ENCODE measurements around the gene MDFIC2.
"Not testable (repeated sequence)": the region's sequence is repeated elsewhere in the genome, so short reads cannot be mapped to it uniquely, and the experiment has no call there.

The MDFIC2 gene

DNA sequence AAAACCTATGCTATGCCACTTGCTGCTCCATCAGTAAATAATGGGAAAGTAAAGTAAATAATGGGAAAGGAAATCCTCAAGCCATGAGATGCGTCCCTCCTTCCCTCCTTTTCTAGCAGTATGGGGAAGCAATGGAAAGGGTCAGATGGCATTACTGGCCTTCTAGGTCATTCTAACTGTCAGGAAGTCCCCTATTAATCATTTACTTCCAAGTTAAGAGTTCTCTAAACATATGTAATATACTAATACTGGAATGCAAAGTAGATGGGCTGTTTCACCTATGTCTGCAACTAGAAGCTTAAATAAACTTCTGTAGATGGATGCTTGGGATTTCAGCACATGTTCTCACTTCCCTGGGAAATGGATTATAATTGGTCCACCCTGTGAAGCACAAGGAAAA lies 55.9 kb downstream of the MDFIC2 start:
- DNase-seq (ENCODE audit: low spot score), result no peak

DNA sequence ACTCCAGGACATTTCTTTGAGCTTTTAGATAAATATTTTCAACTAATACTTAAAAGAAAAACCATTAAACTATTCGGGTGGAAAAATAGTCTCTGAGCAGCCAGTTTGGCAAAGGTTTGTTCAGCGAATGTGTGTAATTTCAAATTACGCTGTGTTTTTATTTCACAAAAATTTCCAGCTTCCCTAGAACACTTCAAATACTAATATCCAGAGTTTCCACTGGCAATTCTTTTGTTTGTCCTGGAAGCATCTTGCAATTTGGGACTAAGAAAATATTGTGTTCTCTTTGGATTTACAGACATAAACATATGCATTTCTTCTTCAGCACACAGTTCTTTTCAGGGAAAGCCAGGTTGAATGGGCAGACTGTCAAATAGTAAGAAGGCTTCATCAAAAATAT lies 61.9 kb downstream of the MDFIC2 start:
- no peak for DNase-seq (ENCODE audit: low spot score)

DNA sequence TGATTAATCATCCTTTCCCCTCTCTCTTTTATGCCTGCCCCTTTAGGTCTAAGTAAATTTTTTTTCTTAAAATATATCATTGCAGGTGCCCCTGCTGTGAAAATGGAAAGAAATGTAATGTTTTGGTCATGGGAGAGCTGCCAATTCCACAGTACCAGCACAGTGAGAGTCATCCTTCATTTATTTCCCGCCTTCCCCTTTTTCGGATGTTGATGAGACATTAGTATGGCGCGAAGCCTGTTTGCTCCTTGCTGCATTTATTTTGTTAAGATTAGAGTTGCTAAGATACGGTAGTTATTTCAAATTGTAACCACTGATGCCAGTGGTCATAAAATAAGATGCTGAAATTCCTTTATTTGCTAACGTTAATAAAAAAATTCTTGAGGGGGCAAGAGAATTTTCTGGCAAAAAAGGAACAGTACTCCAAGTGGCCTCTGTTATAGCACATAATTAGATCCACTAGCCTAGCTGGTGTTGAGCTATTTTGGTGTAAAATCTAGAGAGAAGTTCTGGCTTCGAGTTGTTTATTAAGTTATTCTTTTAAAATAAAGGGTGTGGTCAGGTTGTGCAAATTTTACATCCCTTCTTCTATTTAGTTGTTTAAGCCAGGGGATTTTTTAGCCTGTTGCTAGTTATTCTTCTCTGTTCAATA lies 62.8 kb downstream of the MDFIC2 start:
- no peak for DNase-seq (ENCODE audit: low spot score)

DNA sequence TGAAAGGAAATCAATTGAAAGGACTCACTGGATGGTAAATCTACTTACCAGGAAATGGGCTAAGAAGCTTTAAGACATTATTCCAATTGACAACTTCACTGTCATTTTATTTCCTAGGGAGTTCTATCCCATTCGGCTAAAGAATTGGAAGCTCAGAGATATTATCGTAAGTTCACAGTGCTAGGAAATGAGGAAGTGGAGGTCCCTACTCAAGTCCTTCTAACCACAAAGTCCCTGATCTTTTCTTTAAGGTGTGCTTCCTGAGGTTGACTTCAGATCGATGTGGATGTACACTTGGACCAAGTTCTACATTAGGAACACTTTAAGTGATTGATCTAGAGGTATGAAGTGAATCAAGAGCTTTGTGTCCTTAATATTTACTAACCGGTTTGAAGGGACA lies 63.6 kb downstream of the MDFIC2 start:
- DNase-seq (ENCODE audit: low spot score), result no peak

DNA sequence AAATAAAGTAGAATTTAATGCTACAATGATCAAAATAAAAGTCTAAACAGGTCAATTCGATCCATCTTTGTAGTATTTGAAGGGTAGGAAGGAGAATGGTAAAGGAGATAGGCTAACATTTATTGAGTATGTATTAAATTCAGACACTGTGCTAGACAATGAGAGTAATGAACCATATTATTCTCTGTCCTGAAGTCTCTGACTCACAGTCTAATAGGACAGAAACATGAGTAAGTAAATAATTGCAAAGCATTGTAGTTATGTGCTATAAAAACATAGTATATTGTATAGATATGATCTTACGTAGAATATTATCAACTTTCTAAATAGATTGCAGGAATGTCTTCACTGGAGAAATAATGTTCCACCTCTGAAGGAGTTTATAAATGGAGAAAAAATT lies 64.5 kb downstream of the MDFIC2 start:
- DNase-seq (ENCODE audit: low spot score), result no peak

DNA sequence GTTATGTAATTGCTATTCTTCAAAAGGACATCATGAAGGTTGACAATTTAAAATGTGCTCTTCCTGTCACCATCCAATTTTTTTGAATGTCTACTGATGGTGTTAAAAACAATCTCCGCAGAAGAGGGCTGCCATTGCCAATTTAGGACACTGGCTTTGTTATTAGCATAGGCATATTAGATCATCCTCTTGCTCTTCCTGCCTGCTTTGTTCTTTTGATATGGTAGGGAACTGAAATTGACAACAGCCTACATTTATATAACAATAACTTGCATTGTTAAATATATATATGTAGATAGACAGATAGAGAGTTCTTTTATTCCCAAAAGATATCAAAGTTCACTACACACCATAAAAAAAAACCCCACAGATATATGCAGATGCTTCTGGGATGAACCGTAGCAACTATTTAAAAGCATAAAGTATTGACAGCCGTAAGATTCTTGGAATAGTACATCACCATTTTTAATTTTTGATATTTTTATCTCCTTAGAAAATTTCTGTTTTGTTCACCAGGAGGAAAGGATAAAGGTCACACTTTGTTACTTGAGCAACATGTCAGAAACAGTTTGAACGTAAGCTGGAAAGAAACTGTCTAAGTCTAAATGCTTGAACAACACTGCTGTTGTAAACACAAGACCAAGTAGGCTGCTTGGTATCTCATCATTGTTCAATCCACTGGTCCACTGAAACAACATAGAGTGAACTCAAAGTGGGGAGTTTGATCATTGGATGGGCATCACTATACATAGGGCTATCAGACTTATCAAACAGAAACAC lies 66.5 kb downstream of the MDFIC2 start:
- DNase-seq (ENCODE audit: low spot score), result no peak

DNA sequence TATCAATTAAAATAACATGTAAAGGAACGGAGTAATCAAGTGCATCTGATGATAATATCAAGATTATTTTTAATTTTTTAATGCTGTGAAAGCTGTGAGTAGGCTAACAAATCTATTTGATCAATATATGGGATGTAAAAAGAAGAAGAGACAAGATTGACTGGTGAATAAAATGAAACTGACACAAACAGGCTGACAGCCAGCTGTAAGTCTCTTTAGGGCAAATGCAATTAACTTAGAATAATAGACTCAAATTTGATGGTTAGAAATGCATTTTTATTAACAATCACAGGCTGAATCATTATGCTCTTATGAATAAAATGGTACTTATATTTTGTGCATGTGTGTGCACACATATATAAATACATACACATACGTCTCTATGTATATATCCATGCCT lies 68.0 kb downstream of the MDFIC2 start:
- no peak for DNase-seq (ENCODE audit: low spot score)

DNA sequence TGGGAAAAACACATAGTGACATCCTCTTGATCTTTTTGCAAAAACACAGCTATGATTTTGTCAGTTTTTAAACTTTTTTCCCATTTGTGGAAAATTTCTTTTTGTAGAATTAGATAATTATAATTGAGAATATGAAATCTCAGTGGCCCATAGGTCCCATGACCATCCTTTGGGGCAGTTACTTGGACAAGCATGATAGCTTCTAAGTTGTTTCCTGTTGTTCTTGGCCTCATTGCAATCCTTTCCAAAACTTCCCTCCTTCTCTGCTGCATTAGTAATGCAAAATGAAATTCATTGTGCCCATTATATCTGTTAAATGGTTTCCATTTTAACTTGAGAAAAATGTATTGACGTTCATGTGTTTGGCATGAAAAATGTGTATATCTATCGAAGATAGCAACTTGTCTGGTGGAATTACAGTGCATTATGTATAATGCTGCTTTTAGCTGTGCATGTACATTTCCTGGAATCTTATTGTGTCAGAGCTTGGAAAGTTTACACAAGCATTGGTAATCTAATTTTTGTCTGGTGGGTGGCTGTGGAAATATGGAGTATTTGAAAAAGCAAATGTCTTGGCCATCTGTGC lies 70.0 kb downstream of the MDFIC2 start:
- DNase-seq (ENCODE audit: low spot score), result no peak

DNA sequence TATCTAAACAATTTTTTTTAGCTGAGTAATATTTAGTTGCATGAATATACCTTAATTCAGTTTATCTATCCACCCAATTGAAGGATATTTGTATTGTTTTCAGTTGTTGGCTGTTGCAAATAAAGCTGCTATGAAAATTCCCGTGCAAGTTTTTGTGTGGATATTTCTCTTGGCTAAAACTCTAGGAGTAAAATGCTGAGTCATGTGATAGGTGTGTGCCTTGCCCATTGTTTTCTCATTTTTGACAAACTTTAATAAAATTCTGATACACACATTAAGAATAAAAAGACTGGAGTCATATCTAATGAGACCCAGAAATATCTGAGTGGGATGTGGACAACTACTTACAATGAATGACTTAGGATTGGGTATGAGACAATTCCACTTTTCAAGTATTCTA lies 78.6 kb downstream of the MDFIC2 start:
- no peak for DNase-seq (ENCODE audit: low spot score)

DNA sequence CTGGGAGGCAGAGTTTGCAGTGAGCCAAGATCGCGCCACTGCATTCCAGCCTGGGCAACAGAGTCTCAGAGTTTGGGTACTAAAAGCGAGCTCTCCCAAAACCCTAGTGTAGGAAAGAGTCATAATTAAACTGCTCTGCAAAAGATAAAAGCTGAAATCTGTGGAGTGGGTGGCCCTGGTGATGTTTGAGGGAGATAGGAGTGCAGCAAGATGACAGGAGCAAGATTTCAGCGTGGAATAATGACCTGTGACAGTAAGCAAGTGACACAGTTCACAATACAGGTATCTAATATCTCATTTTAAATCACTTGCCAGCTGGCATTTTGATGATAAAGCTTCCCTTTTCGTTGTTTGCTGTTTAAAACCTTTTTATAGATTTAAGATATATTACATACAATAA lies 79.3 kb downstream of the MDFIC2 start:
- DNase-seq (ENCODE audit: low spot score), result no peak

DNA sequence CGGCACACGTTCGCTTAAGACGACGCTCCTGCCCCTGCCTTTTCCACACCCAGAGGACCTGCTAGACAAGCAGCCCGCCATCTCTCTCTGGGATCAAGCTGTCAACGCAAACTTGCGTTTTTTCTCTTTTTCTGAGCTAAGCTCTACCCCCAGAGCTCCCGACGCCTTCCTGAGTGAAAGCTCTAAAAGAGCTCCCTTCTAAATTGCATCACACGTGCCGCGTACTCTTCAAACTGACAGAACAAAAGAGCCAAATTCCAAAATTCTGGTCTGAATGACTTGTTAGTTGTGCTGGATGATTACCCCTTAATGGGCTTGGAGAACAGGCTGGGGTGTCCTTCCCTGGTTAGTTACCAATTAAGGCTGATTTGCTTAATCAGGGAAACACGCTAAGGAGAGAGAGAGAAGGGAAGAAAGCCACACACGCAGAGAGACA lies 81.2 kb downstream of the MDFIC2 start:
- no peak for DNase-seq (ENCODE audit: low spot score)

DNA sequence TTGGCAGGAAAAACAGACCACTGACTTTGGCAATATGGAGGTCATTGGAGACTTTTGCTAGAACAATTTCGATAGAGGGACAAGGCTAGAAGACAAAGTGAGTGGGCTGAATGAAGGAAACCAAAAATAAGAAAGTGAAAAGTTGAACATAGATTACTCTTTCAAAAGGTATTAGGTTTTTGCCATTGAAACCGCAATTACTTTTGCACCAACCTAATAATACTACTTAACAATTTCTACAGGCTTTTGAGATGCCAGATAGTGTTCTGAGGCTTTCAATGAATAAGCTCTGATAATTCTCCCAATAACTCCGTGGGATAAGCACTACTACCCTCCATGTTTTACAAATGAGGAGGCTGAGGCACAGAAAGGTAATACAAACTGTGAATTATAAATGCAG lies 85.0 kb downstream of the MDFIC2 start:
- DNase-seq (ENCODE audit: low spot score), result no peak

DNA sequence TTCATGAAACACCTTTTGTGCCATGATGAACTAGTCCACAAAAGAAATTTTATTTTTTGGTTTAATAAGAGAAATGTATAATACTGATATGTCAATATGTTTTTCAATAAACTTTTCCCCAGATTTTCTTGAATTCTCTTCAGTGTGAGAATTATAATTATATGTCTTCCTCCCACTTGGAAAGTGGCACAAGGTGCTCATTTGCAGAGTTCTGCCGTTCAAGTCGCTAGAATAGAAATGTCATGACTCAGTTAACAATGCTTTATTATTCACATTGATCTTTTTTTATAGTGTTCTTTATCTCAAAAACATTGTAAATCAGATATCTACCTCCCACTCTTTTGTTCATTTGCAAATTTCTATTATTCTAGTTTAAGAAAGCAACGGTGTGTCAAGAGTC lies 87.3 kb downstream of the MDFIC2 start:
- no peak for DNase-seq (ENCODE audit: low spot score)

DNA sequence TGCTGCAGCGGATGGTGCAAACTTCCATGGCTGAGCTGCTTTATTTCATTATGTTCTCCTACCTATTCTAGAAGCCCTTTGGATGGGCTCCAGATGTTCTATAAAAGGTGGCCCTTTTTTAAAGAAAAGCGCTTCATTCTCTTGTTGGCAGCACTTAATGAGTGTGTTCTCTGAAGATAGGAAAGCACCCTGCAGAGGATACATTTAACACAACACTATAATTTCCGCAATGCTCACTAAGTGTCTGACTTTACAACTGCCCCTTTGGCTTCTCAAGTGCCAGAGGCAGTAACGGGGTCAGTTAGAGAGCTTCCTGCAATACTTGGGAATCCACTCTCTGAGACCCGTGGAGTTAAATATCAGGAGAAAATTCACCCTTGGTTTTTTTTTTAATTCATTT lies 88.1 kb downstream of the MDFIC2 start:
- DNase-seq (ENCODE audit: low spot score), result no peak

DNA sequence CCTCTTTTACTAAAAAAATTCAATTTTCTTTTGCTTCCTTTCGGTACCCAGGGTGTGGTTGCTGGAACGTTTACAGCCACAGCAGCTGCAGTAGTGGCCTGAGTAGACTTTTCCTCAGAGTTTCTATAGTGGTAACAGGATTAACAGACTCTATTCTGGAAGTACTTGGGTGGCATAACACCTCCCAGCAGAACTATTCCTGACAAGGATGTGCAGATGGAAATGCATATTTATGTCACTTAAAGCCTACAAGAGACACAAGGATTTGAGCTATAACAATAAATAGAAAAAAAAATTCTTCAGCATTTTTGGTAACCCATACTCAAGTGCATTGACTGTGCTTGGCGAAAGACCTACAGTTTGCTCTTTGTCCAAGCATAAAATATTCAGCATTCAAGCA lies 94.0 kb downstream of the MDFIC2 start:
- no peak for DNase-seq (ENCODE audit: low spot score)

DNA sequence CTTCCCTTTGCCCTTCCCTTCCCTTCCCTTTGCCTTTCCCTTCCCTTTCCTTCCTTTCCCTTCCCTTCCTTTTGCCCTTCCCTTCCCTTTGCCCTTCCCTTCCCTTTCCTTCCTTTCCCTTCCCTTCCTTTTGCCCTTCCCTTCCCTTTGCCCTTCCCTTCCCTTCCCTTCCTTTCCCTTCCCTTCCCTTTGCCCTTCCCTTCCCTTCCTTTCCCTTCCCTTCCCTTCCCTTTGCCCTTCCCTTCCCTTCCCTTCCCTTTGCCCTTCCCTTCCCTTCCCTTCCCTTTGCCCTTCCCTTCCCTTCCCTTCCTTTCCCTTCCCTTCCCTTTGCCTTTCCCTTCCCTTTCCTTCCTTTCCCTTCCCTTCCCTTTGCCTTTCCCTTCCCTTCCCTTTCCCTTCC lies 101.2 kb downstream of the MDFIC2 start:
- DNase-seq (ENCODE audit: low spot score), result not testable (repeated sequence)

DNA sequence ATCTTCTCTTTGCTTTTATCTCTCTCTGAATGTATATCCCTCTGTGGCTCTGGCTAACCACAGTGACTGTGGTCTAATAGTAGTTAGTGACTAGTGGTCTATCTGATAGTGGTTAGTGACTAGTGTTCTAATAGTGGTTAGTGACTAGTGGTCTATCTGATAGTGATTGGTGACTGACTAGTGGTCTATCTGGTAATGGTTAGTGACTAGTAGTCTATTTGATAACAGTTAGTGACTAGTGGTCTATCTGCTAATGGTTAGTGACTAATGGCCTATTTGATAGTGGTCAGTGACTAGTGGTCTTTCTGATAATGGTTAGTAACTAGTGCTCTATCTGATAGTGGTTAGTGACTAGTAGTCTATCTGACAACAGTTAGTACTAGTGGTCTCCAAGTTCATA lies 110.5 kb downstream of the MDFIC2 start:
- DNase-seq (ENCODE audit: low spot score), result no peak

DNA sequence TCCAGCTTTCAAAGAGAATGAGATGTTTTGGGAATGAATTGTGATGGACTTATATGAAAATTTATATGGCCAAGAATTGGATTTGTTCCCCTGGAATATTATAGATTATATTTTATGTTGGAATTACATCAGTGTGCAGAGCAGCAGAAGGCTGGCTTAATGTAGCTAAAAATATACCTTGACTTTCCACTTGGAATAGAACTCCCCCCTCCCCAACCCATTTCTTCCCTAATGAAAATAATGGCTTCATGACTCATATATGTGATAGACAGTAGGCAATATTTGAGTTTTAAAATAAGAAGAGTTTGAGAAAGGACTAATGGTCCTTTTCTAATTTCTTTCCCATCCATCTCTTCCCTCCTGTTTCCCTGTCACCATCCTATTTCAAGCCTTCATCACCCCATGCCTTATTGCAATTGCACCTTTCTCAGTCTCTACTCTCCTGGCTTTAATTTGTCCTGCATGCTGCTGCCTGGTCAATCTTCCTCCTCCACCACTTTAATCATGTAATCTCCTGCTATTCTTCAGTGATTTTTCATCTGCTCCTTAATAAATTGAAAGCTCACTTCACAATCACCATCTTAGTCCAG lies 122.5 kb downstream of the MDFIC2 start:
- no peak for DNase-seq (ENCODE audit: low spot score)

DNA sequence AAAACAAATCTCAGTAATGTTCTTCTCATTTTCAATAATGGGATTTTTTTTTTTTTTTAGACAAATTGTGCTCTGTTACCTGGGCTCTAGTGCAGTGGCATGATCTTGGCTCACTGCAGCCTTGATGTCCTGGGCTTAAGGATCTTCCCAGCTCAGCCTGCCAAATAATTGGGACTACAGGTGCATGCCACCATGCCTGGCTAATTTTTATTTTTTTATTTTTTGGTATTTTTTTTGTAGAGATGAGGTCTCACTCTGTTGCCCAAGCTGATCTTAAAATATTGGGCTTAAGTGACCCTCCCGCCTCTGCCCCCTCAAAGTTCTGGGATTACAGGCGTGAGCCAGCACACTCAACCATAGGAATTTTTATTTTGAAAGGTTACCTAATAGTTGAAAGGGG lies 126.2 kb downstream of the MDFIC2 start:
- DNase-seq (ENCODE audit: low spot score), result no peak

DNA sequence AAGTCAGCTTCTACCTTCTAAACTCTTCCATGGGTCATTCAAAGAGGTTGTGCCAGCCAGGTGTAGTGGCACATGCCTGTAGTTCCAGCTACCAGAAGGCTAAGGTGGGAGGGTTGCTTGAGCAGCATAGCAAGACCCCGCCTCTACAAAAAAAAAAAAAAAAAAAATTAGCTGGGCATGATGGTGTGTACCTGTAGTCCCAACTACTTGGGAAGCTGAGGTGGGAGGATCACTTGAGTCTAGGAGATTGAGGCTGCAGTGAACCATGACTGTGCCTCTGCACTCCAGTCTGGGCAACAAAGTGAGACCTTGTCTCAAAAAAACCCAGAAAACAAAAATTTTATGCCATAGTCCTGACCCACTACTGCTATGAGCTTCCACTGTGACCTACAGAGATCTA lies 126.8 kb downstream of the MDFIC2 start:
- DNase-seq (ENCODE audit: low spot score), result no peak

DNA sequence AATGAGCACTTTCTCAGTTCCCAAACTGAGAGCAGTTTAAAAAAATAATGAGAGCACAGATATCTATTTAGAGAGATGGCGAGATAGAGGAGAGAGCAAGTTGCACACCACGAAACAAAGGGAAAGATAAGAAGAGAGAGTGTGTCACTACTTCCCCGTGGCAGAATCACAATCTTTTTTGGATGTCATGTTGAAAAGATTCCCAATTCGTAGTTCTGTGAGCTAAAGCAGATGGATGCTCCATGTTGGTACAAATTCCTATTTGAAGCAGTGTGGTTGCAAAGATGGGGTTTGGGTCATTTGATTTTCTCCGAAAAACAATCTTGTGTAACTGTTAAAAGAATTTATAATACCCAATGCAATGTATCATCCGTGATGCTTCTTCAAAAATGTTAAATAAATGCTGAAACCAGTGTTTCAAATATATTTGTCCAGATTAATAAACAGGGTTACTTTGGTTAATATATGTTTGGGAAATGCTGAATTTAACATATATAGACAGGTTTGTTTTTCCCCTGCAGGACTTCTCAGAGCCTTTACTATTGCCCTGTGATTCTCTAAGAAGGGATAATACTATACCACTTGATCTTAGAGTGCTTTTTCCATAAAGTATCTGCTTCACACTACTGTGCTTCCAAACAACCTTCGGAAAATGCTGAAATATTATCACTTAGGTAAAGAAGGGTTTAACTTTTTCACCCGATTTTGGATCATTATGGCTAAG lies 128.5 kb downstream of the MDFIC2 start:
- no peak for DNase-seq (ENCODE audit: low spot score)

DNA sequence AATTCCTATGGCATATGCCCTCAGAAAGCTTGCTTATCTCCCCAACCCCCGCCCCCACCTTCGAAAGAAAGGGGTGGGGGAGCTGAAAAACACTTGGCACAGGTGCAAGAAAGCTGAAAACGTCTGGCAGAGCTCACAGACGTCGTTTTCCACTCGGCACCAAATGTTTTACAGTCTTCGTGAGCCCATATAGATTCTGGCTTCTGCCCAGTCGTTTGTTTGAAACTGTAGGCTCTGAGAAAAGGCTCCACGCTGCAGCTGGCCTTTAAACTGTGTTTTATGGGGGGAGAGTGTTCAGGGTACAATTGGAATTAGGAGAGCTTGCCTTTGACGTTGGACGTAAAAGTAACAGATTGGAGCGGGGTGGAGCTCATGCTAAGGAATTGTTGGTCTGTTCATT lies 130.3 kb downstream of the MDFIC2 start:
- no peak for DNase-seq (ENCODE audit: low spot score)

DNA sequence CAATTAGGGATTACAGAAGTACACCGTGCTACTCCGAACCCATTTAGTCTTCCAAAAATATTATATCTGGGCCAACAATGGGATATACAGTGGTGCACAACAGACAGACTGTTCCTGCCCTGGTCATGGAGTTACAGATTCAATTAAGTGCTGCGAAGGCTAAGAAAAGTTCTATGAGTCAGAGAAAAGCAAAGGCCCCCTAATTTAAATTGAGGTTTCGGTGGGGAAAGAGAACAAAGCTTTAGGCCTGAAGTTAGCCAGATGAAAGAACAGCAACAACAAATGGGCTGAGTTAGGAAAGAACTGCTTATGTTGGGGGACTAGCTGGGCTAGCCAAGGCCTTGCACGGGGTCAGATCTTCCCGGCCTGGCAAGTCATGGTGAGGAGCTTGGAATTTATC lies 131.8 kb downstream of the MDFIC2 start:
- DNase-seq (ENCODE audit: low spot score), result no peak
